ENCODE measurements around the gene FAM3C.

GRCh38 chr7:121355574-121355973 lies 40.5 kb downstream of the FAM3C start:
- no peak for TF ChIP-seq EZH2 (IDR thresholded peaks at IDR 0.05; ENCODE audit: insufficient read depth, poor library complexity, severe bottlenecking)
- TF ChIP-seq EZH2phosphoT487 (IDR thresholded peaks at IDR 0.05; ENCODE audit: insufficient read depth, low read depth), result no peak
